GM19351 (cell line): ENCODE measurements around the gene VIT.
"Not testable (repeated sequence)": the region's sequence is repeated elsewhere in the genome, so short reads cannot be mapped to it uniquely, and the experiment has no call there.

Source experiments
- ATAC-seq: cut with Tn5 transposase; IDR thresholded peaks from one replicate; pipeline ENCODE4 v1.9.1; 2021; ENCODE audit warnings: mild to moderate bottlenecking, moderate library complexity; ENCODE audit not compliant: unreplicated experiment

Gene VIT

DNA sequence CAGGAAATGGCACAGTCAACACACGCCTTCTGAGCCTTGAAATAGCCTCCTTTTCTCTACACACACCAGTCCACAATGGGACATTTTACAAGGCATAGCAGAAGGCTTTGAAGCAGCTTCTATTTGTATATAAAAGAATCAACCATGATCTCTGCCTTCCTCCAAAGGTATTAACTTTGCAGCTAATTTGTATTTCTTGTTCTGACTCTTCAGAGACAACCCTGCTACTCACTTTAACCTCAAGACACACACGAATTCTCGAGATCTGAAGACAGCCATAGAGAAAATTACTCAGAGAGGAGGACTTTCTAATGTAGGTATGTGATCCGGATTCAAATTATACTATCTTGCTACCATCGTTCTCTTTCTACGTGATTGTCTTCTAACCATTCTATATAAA lies 104.6 kb downstream of the VIT start:
- ATAC-seq: peak; percentile 54

GRCh38 chr2:36802952-36803351 lies 106.4 kb downstream of the VIT start:
- ATAC-seq: no peak

GRCh38 chr2:36805635-36806224 lies 109.2 kb downstream of the VIT start:
- ATAC-seq: peak; percentile 46

GRCh38 chr2:36807223-36807886 lies 110.8 kb downstream of the VIT start:
- ATAC-seq: no peak

DNA sequence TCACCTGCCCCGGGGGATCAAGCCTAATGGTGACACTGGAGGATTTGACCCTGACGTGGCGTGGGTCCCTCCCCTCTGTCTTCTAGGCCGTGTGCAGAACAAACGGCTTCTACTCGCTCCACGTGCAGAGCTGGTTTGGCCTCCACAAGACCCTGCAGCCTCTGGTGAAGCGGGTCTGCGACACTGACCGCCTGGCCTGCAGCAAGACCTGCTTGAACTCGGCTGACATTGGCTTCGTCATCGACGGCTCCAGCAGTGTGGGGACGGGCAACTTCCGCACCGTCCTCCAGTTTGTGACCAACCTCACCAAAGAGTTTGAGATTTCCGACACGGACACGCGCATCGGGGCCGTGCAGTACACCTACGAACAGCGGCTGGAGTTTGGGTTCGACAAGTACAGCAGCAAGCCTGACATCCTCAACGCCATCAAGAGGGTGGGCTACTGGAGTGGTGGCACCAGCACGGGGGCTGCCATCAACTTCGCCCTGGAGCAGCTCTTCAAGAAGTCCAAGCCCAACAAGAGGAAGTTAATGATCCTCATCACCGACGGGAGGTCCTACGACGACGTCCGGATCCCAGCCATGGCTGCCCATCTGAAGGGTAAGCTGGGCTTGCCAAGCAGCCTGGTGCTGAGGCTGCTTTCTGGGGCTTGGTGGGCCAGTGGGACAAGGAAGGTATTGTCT lies 112.0 kb downstream of the VIT start:
- no peak for ATAC-seq

DNA sequence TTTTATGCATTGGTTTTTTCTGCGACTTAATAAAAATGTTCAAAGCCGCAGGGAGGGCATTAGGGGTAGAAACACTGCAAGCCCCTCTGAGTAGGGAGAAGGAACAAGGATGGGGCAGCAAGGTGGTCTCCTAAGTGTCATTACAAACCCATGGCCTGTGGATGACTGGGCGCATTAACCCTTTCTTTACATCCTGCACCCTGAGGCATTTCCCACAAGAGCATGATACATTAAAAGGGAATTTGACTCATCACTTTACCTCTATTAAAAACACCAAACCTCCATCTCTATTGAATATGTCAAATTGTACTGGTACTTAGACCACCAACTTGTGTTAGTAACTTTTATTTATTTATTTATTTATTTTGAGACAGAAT lies 112.5 kb downstream of the VIT start:
- no peak for ATAC-seq

- no peak for ATAC-seq
Measured at GRCh38 chr2:36811071-36811470, 114.6 kb downstream of the VIT start.

GRCh38 chr2:36812196-36812595 lies 115.7 kb downstream of the VIT start:
- no peak for ATAC-seq

GRCh38 chr2:36818542-36818941 lies 122.0 kb downstream of the VIT start:
- ATAC-seq: no peak

- ATAC-seq: no peak
Measured at GRCh38 chr2:36819095-36819711, 122.7 kb downstream of the VIT start.

DNA sequence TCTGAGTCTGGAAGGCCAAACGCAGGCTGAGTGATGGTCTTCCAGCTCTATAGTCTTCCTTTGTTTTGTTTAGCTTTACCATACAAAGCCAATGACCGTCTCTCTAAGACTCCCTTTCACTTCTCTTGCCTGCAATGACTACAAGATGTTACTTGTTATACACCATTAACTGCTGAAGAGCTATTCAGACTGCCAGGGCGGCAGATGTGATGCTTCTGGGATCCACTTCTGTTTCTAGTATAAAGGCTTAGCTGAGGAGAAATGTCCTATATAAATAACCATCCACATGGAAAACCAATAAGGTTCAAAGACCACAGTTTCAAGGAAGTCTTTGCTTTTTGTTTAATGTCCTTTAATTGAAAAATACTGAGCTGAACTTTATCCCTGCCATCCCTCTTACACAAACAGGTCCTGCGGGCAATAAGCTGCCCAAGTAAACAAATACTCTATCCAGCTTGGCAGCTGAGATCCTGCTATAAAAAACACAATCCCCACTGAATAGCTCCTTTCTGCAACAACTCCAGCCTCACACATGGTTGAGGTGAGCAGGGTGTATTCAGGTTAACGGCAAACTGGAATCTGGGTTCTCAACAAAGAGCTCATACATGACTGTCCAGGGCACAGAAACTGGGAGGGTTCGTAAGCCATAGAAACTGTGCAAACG lies 124.6 kb downstream of the VIT start:
- ATAC-seq: no peak

GRCh38 chr2:36823862-36824261 lies 127.4 kb downstream of the VIT start:
- no peak for ATAC-seq

- no peak for ATAC-seq
Measured at GRCh38 chr2:36824273-36824672, 127.8 kb downstream of the VIT start.

DNA sequence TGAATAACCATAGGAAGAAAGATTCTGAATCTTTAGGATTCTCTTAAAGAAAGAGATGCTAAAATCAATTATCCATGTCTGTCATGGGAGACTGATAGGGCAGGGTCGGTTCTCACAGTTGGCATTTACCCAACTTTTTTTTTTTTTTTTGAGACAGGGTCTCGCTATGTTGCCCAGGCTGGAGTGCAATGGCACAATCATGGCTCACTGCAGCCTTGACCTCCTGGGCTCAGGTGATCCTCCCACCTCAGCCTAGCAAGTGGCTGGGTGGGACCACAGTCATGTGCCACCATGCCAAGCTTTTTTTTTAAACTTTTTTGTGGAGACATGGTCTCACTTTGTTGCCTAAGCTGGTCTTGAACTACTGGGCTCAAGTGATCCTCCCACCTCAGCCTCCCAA lies 128.2 kb downstream of the VIT start:
- ATAC-seq: not testable (repeated sequence)

DNA sequence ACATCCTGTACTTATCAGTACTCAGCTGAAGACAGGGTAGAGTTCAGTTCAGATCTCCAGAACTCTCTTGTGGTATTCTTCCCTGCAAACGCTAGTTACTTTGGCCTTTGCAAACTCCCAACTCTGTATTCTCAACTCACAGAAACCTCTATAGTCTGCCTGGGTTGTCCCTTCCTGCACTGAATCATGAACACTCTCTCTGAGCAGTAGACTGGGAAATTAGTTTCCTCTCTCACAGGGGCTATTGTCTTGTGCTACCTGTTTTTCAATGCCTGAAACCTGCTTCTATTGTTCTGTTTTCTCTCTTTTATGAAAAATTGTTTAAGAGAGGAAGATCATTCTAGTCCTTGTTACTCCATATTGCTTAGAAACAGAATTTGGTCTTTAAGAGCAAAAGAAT lies 134.7 kb downstream of the VIT start:
- no peak for ATAC-seq

DNA sequence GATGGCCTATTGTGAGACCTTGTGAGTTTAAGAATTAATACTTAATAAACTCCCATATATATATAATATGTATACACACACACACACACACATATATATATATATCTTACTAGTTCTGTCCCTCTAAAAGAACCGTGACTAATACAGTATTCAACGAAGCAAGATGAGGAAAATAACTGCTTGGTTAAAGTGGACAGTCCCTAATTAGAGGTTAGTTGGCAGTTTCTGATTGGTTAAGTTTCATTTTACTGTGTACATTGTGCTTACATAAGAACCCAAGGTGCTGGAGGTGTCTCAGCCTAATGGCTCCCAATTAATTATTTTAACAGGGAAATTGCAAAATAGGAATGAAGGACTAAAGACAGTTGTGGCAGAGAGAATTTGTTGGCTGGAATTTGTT lies 137.7 kb downstream of the VIT start:
- ATAC-seq: no peak

- no peak for ATAC-seq
Measured at GRCh38 chr2:36834731-36835524, 138.4 kb downstream of the VIT start.

- ATAC-seq: no peak
Measured at GRCh38 chr2:36839976-36840617, 143.6 kb downstream of the VIT start.

GRCh38 chr2:36843838-36844237 lies 147.3 kb downstream of the VIT start:
- no peak for ATAC-seq

DNA sequence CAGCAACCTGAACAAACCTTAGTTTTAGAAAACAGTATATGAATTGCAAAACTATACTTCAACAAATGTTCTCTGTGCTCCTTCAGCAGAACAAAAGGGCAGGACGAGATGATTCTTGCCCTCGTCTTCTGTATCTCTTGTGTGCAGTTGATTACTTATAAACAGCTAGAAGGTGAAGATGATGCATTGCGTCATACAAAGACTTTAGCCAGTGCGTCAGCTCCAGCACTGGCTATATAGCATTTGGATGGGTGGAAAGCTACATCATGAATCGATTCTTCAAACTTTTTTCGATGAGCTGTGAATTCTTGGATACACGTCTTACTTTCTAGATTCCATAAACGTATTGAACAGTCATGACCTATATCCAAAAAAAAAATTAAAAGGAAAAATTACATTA lies 152.8 kb downstream of the VIT start:
- no peak for ATAC-seq
